Esophagus (tissue), 2 donors: ENCODE results near the gene ABI3. TPM values are rescaled to one million over a fixed set of nuclear protein-coding genes. Genes with fewer than 3 reads are reported as not detected.
A peak's percentile ranks its signal among the peaks of the same experiment; 100 is the strongest.

ENCODE experiments used
- H3K27ac ChIP-seq, 2 donors: one replicate each; pipeline ENCODE4 v1.5.1; 2013; ENCODE audit warnings: low read depth in 2 of 2, mild to moderate bottlenecking in 2 of 2, inconsistent platforms in 1 of 2, low read length in 1 of 2, moderate library complexity in 1 of 2
- H3K27me3 ChIP-seq, 2 donors: one replicate each; pipeline ENCODE4 v1.6.1; 2013; ENCODE audit warnings: low read length in 2 of 2, control low read depth in 1 of 2, mild to moderate bottlenecking in 1 of 2; ENCODE audit not compliant: insufficient read depth in 2 of 2, control insufficient read depth in 1 of 2
- H3K36me3 ChIP-seq, 2 donors: one replicate each; pipeline ENCODE4 v1.6.1; 2013; ENCODE audit warnings: low read length in 1 of 2; ENCODE audit not compliant: control insufficient read depth in 2 of 2, insufficient read depth in 2 of 2
- H3K4me1 ChIP-seq, 2 donors: one replicate each; pipeline ENCODE4 v1.6.1; 2013; ENCODE audit warnings: low read length in 1 of 2; ENCODE audit not compliant: control insufficient read depth in 2 of 2, insufficient read depth in 2 of 2
- H3K4me3 ChIP-seq, 2 donors: one replicate each; pipeline ENCODE4 v1.5.1; 2013; ENCODE audit warnings: low read length in 2 of 2, mild to moderate bottlenecking in 2 of 2, low read depth in 1 of 2, moderate library complexity in 1 of 2
- H3K9me3 ChIP-seq, 2 donors: one replicate each; pipeline ENCODE4 v1.6.1; 2013; ENCODE audit warnings: mild to moderate bottlenecking in 2 of 2, low read depth in 1 of 2, low read length in 1 of 2, moderate library complexity in 1 of 2; ENCODE audit not compliant: control insufficient read depth in 2 of 2, insufficient read depth in 1 of 2
- WGBS, 2 donors: extraction: QIAGEN DNeasy Blood & Tissue Kit; methylation state at CpG; one replicate each; pipeline ENCODE4 v1.1.7; 2013; 5-methylcytosine and 5-hydroxymethylcytosine counted together
- polyA plus RNA-seq, 2 donors: library from polyadenylated mRNA; stranded (reverse); fragments of 200-250 nt; gene quantifications; one replicate each; pipeline ENCODE4 v1.2.3, GENCODE V29; 2013
- donor health status: healthy with polysubstance abuse.
- donor health status: Bipolar disorder and iron deficiency.

Gene ABI3
- polyA plus RNA-seq, 2 donors = 2.4 to 4.1 TPM

DNA sequence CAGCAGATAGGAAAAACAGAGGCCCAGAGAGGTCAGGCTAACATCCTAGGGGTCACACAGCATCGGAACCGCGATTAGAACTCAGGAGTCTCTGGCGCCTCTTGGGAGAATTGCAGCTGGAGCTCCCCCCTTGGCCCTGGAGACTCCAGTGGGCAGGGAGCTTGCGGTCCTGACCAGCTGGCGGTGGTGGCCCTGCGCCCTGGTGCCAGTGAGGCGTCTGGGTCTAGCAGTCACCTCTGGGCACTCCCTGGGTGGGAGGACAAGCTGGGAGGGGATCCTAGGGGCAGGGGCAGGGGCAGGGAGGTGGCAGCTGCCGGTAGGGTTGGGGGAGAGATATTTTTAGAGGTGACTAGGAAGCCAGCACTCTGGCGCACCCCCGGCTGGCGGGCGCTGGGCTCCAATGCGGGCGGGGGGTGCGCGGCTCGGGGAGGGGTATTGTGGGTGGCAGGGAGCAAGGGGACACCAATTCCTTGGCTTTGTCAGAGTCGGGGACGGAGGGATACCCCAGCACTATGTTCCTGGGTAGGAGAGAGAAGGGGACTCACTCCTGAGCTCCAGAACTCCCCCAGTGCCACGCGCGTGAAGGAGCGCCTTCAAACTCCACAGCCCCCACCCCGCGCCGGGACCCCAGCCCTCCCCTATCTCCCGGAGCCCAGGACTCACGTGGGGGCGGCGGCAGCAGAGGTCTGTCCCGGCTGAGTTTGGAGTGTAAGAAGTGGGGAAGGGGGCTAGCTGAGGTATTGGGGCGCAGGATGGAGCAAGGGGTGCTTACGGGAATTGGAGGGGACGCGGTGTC lies 19.5 kb downstream of the ABI3 start:
- 7 to 10% methylated on average over 36 of the region's 36 CpGs for WGBS, 2 donors
- Histone ChIP-seq H3K4me3 (peak overlapping the region; percentile 45 to 53), H3K27ac (no peak overlapping the region), H3K36me3 (no peaks in the 10 kb centered on the region), H3K27me3 (peaks cover 4 to 8% of the 10 kb centered on the region in 2 donors), H3K4me1 (peaks cover 0 to 3% of the 10 kb centered on the region in 2 donors), H3K9me3 (no peaks in the 10 kb centered on the region)

DNA sequence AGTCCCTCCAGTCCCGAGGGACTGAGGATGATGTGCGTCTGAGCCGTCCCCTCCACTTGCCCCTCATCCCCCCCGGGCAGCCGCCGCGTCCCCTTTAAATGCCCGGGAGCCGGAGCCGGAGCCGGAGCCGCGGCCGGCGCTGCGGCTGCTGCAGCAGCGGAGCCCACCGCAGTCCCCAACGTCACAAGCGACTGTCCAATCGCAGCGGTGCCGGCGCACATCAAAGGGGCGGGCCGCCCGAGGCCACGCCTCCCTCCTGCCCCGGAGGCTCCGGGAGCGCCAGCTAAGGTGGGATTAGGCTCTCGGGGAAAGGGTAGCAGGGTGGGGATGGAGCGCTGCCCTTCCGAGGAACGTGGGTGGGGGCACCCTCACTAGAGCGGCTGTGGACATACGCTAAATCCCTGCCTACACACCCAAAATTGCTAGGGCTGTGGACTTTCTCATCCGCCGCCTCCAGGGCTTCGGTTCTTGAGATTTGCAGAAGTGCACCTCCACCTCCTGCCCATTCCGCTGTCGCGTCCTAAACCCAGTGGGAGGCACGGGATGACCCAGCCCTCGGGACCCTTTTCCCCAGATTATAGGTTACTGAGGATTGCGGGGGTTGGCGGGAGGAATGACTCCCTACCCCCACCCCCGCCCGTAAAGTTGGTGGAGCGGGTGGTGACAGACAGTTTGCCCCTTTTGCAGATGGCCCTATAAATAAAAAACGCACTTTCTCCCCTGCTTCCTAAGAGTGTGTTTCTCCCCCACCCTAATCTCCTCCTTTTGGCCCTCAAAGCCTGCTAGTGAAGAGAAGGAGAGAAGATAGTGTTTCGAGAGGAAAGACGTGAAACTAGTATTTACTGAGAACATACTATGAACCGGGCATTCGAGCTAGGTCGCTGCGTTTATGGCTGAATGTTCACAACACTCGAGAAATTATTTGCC lies 20.4 kb downstream of the ABI3 start, which contains the start of gene PHOSPHO1:
Gene PHOSPHO1 (minus strand): TSS at position 152 of the 927 bp plus-strand sequence. CDS start 4,096 bp downstream, outside the sequence.
- WGBS, 2 donors = 3 to 4% methylated on average over 58 of the region's 58 CpGs
- Histone ChIP-seq H3K27me3 (peaks cover 0 to 4% of the 10 kb centered on the region in 2 donors), H3K9me3 (no peaks in the 10 kb centered on the region), H3K4me1 (peaks cover 0 to 3% of the 10 kb centered on the region in 2 donors), H3K36me3 (no peaks in the 10 kb centered on the region), H3K27ac (no peak within 1 kb of the TSS), H3K4me3 (peak within 1 kb of the TSS; percentile 45 to 53)

DNA sequence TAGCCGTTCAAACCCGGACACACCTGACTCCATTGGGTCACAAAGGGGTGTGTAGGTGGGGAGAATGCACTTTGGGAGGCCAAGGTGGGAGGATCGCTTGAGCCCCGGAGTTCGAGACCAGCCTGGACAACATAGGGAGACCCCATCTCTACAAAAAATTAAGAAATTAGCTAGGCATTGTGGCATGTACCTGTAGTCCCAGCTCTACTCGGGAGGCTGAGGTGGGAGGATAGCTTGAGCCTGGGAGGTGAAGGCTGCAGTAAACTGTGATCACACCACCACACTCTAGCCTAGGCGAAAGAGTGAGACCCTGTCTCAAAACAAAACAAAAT lies 21.0 kb downstream of the ABI3 start:
- H3K27me3 ChIP-seq = peaks cover 0 to 4% of the 10 kb centered on the region in 2 donors
- no peaks in the 10 kb centered on the region for H3K36me3 ChIP-seq
- H3K27ac ChIP-seq = no peak overlapping the region
- H3K9me3 ChIP-seq = no peaks in the 10 kb centered on the region
- WGBS, 2 donors = 67 to 73% methylated on average over 7 of the region's 7 CpGs
- H3K4me3 ChIP-seq = no peak overlapping the region
- peaks cover 0 to 3% of the 10 kb centered on the region in 2 donors for H3K4me1 ChIP-seq

DNA sequence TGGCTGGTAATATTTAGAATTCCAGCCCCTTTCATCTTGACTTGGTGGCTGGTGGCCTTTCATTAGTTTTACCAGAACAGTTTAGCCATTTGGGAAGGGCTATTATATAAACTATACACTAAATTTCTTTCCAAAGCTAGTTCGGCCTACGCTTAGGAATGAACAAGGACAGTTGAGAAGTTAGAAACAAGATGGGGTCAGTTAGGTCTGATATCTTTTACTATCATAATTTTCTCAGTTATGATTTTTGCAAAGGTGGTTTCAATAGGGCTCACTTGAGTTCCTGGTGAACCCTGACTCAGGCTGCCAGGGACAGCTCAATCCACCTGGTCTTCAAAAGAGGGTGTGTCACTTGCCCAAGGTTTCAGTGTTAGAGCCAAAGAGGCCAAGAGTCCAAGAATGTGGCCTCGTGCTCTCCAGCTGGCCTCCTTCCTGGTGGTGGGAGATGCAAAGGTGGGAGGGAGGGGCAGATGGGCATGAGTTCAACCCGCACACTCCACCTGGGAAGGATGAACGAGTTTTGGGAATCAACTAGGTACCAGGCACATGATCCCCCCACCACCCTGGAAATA lies 24.1 kb downstream of the ABI3 start:
- no peaks in the 10 kb centered on the region for H3K36me3 ChIP-seq
- no peak overlapping the region for H3K4me3 ChIP-seq
- 73 to 83% methylated on average over 5 of the region's 5 CpGs for WGBS, 2 donors
- no peak overlapping the region for H3K27ac ChIP-seq
- peaks cover 0 to 3% of the 10 kb centered on the region in 2 donors for H3K9me3 ChIP-seq
- peaks cover 0 to 3% of the 10 kb centered on the region in 2 donors for H3K4me1 ChIP-seq
- peaks cover 0 to 4% of the 10 kb centered on the region in 2 donors for H3K27me3 ChIP-seq

DNA sequence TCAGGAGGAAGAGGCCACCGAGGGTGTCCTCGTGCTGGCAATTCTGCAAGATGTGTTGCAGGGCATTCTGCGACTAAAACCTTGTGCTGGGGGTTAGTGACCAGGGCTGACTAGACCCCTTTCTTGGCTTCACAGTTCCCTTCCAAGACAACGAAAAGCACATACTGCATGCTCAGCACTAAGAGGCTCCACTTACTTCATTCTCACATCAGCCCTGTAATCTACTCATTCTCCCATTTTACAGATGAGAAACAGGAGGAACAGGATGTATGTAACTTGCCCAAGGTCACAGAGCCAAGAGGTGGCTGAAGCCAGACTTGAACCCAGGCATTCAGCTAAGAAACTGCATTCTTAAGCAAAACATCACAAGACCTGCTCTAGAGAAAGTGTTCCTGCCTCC lies 25.4 kb downstream of the ABI3 start:
- Histone ChIP-seq H3K4me3 (no peak overlapping the region), H3K27me3 (no peaks in the 10 kb centered on the region), H3K9me3 (peaks cover 0 to 3% of the 10 kb centered on the region in 2 donors), H3K36me3 (no peaks in the 10 kb centered on the region), H3K27ac (no peak overlapping the region), H3K4me1 (no peaks in the 10 kb centered on the region)
- 80% methylated on average over 4 of the region's 4 CpGs for WGBS, 2 donors

DNA sequence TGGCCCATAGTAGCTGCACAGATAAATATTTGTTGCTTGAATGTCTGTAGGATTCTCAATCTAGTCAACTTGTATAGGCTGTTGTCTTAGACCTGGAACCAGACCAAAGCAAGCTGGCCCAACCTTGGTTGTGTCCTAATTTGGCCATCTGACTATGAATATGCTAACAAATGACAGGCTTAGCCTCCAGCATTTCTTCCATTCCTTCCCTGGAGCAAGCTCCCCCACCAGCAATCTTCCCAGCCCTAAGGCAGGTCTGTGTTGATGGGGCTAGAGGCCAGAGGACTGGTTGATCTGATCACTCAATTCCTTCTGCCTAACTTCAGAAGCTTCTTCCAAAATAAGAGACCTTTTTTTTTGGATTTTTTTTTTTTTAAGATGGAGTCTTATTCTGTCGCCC lies 29.5 kb downstream of the ABI3 start:
- Histone ChIP-seq H3K4me1 (no peaks in the 10 kb centered on the region), H3K27me3 (no peaks in the 10 kb centered on the region), H3K27ac (no peak overlapping the region), H3K36me3 (no peaks in the 10 kb centered on the region), H3K9me3 (peaks cover 0 to 3% of the 10 kb centered on the region in 2 donors), H3K4me3 (no peak overlapping the region)
- 91 to 100% methylated on average over 1 of the region's 1 CpG for WGBS, 2 donors

DNA sequence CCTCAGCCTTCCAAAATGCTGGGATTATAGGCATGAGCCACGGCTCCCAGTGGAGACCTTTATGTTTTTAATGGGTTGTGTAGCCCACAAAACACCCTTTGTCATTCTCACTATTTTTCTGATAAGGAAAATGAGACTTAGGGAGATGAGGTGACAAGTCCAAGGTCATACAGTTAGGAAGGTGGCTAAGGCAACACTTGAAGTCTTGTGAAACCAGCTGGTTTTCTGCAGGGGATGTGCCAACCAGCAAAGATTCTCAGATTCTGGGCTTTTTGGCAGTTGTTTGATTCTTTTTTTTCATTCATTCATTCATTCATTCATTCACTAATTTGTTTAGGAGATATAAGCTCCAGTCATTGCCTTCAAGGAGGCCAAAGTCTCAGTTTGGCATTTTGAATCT lies 30.1 kb downstream of the ABI3 start:
- no peak overlapping the region for H3K27ac ChIP-seq
- WGBS, 2 donors = 47 to 69% methylated on average over 1 of the region's 1 CpG

DNA sequence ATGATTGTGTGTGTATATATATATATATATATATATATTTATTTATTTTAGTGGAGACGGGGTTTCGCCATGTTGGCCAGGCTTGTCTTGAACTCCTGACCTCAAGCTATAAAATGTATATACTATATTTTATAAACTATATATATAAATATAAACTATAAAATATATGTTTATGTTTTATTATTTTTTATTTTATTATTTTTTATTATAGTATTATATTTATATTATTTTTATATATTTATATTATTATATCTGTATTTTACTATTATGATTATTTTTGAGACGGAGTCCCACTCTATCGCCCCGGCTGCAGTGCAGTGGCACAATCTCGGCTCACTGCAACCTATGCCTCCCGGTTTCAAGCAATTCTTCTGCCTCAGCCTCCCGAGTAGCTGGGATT lies 30.5 kb downstream of the ABI3 start:
- H3K4me1 ChIP-seq = no peaks in the 10 kb centered on the region
- 83 to 87% methylated on average over 8 of the region's 8 CpGs for WGBS, 2 donors
- H3K4me3 ChIP-seq = no peak overlapping the region
- no peaks in the 10 kb centered on the region for H3K36me3 ChIP-seq
- H3K9me3 ChIP-seq = peaks cover 0 to 3% of the 10 kb centered on the region in 2 donors
- H3K27ac ChIP-seq = no peak overlapping the region
- H3K27me3 ChIP-seq = no peaks in the 10 kb centered on the region

More for the DNA sequence above, 30.1 kb downstream of the ABI3 start:
- Histone ChIP-seq H3K4me1 (no peaks in the 10 kb centered on the region), H3K4me3 (no peak overlapping the region), H3K27me3 (no peaks in the 10 kb centered on the region), H3K36me3 (no peaks in the 10 kb centered on the region), H3K9me3 (peaks cover 0 to 3% of the 10 kb centered on the region in 2 donors)

DNA sequence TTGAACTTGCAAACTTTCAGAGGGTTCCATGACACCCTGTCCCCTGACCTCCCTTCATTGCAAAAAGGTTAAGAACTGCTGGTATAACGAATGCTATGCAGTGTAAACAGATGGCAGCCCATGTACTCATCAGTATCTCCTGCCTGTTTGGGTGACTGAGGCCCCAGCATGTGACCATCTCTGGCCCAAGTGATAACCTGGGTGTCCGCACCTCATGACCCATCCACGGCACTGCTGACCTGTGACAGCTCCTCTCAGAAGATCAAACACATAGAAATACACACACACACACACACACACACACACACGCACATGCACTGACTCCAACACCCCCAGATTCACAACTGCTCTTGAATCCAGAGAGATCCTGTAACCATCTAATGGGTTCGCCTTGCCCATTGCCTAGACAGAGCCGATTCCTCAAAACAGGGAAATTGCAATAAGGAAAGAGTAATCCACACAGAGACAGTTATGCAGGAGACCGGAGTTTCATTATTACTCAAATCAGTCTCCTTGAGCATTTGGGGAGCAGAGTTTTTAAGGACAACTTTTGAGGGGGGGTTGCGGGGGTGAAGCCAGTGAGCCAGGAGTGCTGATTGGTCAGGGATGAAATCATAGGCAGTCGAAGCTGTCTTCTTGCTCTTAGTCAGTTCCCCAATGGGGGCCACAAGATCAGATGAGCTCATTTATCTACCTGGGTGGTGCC lies 31.3 kb downstream of the ABI3 start:
- Histone ChIP-seq H3K4me1 (no peaks in the 10 kb centered on the region), H3K4me3 (no peak overlapping the region), H3K27me3 (no peaks in the 10 kb centered on the region), H3K9me3 (peaks cover 0 to 3% of the 10 kb centered on the region in 2 donors), H3K27ac (no peak overlapping the region), H3K36me3 (no peaks in the 10 kb centered on the region)
- 80 to 84% methylated on average over 9 of the region's 9 CpGs for WGBS, 2 donors
